ENCODE measurements around the gene CHRNG. TPM values are rescaled to one million over a fixed set of nuclear protein-coding genes. Genes with fewer than 3 reads are reported as not detected.

CHRNG gene
- polyA plus RNA-seq, 2 of the 4 experiments (the other 2 are of a cell fraction), result not detected

DNA sequence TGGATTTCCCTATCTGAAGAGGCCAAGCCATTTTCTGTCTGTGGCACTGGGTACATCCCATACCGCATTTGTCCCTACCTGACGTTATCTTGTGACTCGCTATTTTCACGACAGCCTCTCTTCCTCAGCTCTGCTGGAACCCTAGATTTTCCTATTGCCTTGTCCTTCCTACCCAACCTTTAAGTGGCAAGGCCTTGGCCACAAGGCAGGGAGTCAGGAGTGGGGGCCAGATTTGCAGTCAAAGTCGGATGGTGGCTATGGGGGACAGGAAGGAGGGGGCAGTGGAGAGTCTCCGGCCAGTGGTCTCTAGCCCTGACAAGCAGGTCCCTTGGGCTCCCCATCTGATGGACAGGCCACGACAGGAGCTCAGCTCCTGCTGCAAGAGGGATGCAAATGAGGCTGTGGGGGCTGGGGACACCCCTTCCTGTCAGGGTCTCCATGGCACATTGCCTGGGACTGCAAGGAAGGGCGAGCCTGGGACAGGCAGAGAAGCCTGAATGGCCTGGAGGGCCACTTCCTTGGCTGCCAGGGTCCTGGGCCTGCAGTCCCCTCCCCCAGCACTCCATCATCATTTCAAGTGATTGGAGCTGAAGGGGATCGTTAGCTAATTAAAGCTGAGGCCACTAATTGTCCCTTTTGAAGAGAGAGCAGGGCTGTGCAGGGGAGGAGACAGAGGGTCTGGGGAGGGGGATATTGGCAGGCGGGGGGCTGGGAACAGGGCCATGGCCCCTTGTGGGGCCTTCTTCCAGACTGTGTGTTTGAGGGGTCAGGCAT, 45.6 kb upstream of the CHRNG start (continued):
- TF ChIP-seq, protein P1, sequence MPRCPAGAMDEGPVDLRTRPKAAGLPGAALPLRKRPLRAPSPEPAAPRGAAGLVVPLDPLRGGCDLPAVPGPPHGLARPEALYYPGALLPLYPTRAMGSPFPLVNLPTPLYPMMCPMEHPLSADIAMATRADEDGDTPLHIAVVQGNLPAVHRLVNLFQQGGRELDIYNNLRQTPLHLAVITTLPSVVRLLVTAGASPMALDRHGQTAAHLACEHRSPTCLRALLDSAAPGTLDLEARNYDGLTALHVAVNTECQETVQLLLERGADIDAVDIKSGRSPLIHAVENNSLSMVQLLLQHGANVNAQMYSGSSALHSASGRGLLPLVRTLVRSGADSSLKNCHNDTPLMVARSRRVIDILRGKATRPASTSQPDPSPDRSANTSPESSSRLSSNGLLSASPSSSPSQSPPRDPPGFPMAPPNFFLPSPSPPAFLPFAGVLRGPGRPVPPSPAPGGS (IDR thresholded peaks at IDR 0.05), result no peak

DNA sequence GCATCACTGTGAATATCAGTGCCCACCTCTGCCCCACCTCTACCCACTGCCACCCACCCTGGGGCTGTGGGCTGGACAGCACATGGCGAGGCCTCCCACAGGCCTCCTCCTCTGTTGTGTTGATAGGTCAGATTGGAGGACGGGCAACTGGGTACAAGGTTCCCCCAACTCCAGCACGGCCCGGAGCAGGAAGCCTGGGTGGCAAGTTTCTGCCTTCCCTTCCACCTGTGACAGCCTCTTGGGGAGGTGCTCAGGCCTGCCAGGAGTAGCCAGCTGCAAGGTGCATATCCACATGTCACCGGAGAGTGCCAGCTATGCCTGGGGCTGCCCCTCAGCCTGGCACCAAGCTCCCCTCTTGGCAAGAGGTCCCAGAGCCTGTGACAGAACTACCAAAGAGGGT, 45.0 kb upstream of the CHRNG start:
- Histone ChIP-seq H3K9me3 (no peaks in the 10 kb centered on the region), H3K27ac (no peak overlapping the region), H3K4me3 (no peak overlapping the region), H3K4me1 (no peaks in the 10 kb centered on the region), H3K4me2 (no peak overlapping the region)
- WGBS (ENCODE audit: missing lambda C conversion rate), result 90% methylated on average over 4 of the region's 5 CpGs
- ATAC-seq (no peak), FAIRE-seq (no peak), DNase-seq (ENCODE audit: low read depth in 1 of 2, low spot score in 1 of 2) (no peak)
- ChIA-PET POLR2A (no interaction called here), CTCF (interaction anchor here (1.0 to 1.1 kb wide), 2 partner anchors 30 to 47 kb away, joined by 3 read pairs; no protein-coding TSS in a partner anchor)
- TF ChIP-seq, protein P2, sequence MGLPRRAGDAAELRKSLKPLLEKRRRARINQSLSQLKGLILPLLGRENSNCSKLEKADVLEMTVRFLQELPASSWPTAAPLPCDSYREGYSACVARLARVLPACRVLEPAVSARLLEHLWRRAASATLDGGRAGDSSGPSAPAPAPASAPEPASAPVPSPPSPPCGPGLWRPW (IDR thresholded peaks at IDR 0.05), result no peak
- TF ChIP-seq, protein P3, sequence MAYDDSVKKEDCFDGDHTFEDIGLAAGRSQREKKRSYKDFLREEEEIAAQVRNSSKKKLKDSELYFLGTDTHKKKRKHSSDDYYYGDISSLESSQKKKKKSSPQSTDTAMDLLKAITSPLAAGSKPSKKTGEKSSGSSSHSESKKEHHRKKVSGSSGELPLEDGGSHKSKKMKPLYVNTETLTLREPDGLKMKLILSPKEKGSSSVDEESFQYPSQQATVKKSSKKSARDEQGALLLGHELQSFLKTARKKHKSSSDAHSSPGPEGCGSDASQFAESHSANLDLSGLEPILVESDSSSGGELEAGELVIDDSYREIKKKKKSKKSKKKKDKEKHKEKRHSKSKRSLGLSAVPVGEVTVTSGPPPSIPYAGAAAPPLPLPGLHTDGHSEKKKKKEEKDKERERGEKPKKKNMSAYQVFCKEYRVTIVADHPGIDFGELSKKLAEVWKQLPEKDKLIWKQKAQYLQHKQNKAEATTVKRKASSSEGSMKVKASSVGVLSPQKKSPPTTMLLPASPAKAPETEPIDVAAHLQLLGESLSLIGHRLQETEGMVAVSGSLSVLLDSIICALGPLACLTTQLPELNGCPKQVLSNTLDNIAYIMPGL (CRISPR knock-in tag; IDR thresholded peaks at IDR 0.05; ENCODE audit: borderline replicate concordance), result no peak
- TF ChIP-seq, protein P4, sequence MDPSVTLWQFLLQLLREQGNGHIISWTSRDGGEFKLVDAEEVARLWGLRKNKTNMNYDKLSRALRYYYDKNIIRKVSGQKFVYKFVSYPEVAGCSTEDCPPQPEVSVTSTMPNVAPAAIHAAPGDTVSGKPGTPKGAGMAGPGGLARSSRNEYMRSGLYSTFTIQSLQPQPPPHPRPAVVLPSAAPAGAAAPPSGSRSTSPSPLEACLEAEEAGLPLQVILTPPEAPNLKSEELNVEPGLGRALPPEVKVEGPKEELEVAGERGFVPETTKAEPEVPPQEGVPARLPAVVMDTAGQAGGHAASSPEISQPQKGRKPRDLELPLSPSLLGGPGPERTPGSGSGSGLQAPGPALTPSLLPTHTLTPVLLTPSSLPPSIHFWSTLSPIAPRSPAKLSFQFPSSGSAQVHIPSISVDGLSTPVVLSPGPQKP (IDR thresholded peaks at IDR 0.05; ENCODE audit: low read depth, low read length), result no peak
- TF ChIP-seq CEBPB (IDR thresholded peaks at IDR 0.05), result no peak
- no peak for TF ChIP-seq FOSB (CRISPR knock-in tag; IDR thresholded peaks at IDR 0.05)
- no peak for TF ChIP-seq CHD2 (IDR thresholded peaks at IDR 0.05; ENCODE audit: low read length, partially characterized antibody)
- no peak for TF ChIP-seq CBX8 (IDR thresholded peaks at IDR 0.05)
- no peak for TF ChIP-seq POLR2AphosphoS2 (conservative IDR thresholded peaks at IDR 0.05; ENCODE audit: low read length)
- TF ChIP-seq, protein P5, sequence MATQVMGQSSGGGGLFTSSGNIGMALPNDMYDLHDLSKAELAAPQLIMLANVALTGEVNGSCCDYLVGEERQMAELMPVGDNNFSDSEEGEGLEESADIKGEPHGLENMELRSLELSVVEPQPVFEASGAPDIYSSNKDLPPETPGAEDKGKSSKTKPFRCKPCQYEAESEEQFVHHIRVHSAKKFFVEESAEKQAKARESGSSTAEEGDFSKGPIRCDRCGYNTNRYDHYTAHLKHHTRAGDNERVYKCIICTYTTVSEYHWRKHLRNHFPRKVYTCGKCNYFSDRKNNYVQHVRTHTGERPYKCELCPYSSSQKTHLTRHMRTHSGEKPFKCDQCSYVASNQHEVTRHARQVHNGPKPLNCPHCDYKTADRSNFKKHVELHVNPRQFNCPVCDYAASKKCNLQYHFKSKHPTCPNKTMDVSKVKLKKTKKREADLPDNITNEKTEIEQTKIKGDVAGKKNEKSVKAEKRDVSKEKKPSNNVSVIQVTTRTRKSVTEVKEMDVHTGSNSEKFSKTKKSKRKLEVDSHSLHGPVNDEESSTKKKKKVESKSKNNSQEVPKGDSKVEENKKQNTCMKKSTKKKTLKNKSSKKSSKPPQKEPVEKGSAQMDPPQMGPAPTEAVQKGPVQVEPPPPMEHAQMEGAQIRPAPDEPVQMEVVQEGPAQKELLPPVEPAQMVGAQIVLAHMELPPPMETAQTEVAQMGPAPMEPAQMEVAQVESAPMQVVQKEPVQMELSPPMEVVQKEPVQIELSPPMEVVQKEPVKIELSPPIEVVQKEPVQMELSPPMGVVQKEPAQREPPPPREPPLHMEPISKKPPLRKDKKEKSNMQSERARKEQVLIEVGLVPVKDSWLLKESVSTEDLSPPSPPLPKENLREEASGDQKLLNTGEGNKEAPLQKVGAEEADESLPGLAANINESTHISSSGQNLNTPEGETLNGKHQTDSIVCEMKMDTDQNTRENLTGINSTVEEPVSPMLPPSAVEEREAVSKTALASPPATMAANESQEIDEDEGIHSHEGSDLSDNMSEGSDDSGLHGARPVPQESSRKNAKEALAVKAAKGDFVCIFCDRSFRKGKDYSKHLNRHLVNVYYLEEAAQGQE (IDR thresholded peaks at IDR 0.05), result no peak
- TF ChIP-seq, protein P6, sequence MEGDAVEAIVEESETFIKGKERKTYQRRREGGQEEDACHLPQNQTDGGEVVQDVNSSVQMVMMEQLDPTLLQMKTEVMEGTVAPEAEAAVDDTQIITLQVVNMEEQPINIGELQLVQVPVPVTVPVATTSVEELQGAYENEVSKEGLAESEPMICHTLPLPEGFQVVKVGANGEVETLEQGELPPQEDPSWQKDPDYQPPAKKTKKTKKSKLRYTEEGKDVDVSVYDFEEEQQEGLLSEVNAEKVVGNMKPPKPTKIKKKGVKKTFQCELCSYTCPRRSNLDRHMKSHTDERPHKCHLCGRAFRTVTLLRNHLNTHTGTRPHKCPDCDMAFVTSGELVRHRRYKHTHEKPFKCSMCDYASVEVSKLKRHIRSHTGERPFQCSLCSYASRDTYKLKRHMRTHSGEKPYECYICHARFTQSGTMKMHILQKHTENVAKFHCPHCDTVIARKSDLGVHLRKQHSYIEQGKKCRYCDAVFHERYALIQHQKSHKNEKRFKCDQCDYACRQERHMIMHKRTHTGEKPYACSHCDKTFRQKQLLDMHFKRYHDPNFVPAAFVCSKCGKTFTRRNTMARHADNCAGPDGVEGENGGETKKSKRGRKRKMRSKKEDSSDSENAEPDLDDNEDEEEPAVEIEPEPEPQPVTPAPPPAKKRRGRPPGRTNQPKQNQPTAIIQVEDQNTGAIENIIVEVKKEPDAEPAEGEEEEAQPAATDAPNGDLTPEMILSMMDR (IDR thresholded peaks at IDR 0.05), result no peak
- no peak for TF ChIP-seq EP300 (IDR thresholded peaks at IDR 0.05)

Measured in A549 (cell line).